WERI-Rb-1 (cell line): ENCODE data around the gene TTI1.

Source experiments
- DNase-seq: peaks from one replicate; pipeline ENCODE4 v3.0.0-alpha.2; 2020
- H3K27ac ChIP-seq: fragments of 250-450 bp; sonication (Bioruptor Pico); 2 replicates; pipeline ENCODE4 v1.5.1; 2020; ENCODE audit warnings: mild to moderate bottlenecking, moderate library complexity
- H3K27me3 ChIP-seq: fragments of 250-450 bp; sonication (Bioruptor Pico); 2 replicates; pipeline ENCODE4 v1.5.1; 2021; ENCODE audit warnings: mild to moderate bottlenecking, low read depth, moderate library complexity; ENCODE audit not compliant: insufficient read depth, severe bottlenecking
- H3K36me3 ChIP-seq: fragments of 250-450 bp; sonication (Bioruptor Pico); 2 replicates; pipeline ENCODE4 v1.5.1; 2020; ENCODE audit warnings: mild to moderate bottlenecking, moderate library complexity
- H3K4me3 ChIP-seq: 2 replicates; pipeline ENCODE4 v1.5.1; 2011; ENCODE audit warnings: low read depth, mild to moderate bottlenecking, control low read depth, low read length
- H3K9me3 ChIP-seq: fragments of 250-450 bp; sonication (Bioruptor Pico); 2 replicates; pipeline ENCODE4 v1.5.1; 2021; ENCODE audit warnings: mild to moderate bottlenecking, moderate library complexity; ENCODE audit not compliant: severe bottlenecking
- CTCF ChIP-seq: IDR thresholded peaks from 2 replicates; pipeline ENCODE4 v1.5.1; 2011; ENCODE audit warnings: low read depth, mild to moderate bottlenecking, control low read depth, inconsistent platforms, low read length

Gene TTI1

GRCh38 chr20:37961066-37961465, 72.2 kb downstream of the TTI1 start:
- DNase-seq = no peak
- no peaks in the 10 kb centered on the region for H3K36me3 ChIP-seq
- TF ChIP-seq CTCF = no peak
- H3K4me3 ChIP-seq = no peak overlapping the region
- no peaks in the 10 kb centered on the region for H3K27me3 ChIP-seq
- H3K27ac ChIP-seq = no peak overlapping the region
- H3K9me3 ChIP-seq = peaks cover 8% of the 10 kb centered on the region

- H3K36me3 ChIP-seq = no peaks in the 10 kb centered on the region
- H3K27me3 ChIP-seq = no peaks in the 10 kb centered on the region
- no peak for DNase-seq
- no peak for TF ChIP-seq CTCF
- H3K4me3 ChIP-seq = no peak overlapping the region
- H3K27ac ChIP-seq = no peak overlapping the region
- peaks cover 8% of the 10 kb centered on the region for H3K9me3 ChIP-seq
Measured at GRCh38 chr20:37958856-37959520, 74.3 kb downstream of the TTI1 start.

GRCh38 chr20:37956107-37956585, 77.1 kb downstream of the TTI1 start:
- DNase-seq = no peak
- TF ChIP-seq CTCF = no peak
- no peak overlapping the region for H3K4me3 ChIP-seq
- H3K27ac ChIP-seq = peak overlapping the region; percentile 70
- peaks cover 8% of the 10 kb centered on the region for H3K9me3 ChIP-seq
- no peaks in the 10 kb centered on the region for H3K36me3 ChIP-seq
- no peaks in the 10 kb centered on the region for H3K27me3 ChIP-seq

GRCh38 chr20:37955511-37955910, 77.7 kb downstream of the TTI1 start:
- H3K4me3 ChIP-seq = no peak overlapping the region
- no peak for TF ChIP-seq CTCF
- H3K9me3 ChIP-seq = peaks cover 8% of the 10 kb centered on the region
- H3K36me3 ChIP-seq = no peaks in the 10 kb centered on the region
- DNase-seq = no peak
- H3K27me3 ChIP-seq = no peaks in the 10 kb centered on the region
- H3K27ac ChIP-seq = peak overlapping the region; percentile 70

- H3K4me3 ChIP-seq = no peak overlapping the region
- no peaks in the 10 kb centered on the region for H3K36me3 ChIP-seq
- peak overlapping the region; percentile 70 for H3K27ac ChIP-seq
- peak; percentile 76 for DNase-seq
- TF ChIP-seq CTCF = no peak
- peaks cover 5% of the 10 kb centered on the region for H3K9me3 ChIP-seq
- no peaks in the 10 kb centered on the region for H3K27me3 ChIP-seq
Measured at GRCh38 chr20:37954626-37955025, 78.6 kb downstream of the TTI1 start.

- no peak for TF ChIP-seq CTCF
- H3K27me3 ChIP-seq = no peaks in the 10 kb centered on the region
Measured at GRCh38 chr20:37954190-37954589, 79.1 kb downstream of the TTI1 start.

More at GRCh38 chr20:37954190-37954589, 79.1 kb downstream of the TTI1 start:
- H3K27ac ChIP-seq = peak overlapping the region; percentile 70
- H3K9me3 ChIP-seq = peaks cover 3% of the 10 kb centered on the region
- no peaks in the 10 kb centered on the region for H3K36me3 ChIP-seq
- H3K4me3 ChIP-seq = no peak overlapping the region
- no peak for DNase-seq
